22Rv1 (cell line): Measurements from ENCODE around the gene PRR12.

ENCODE experiments used
- H3K27ac ChIP-seq: fragments of 450-650 bp; 2 replicates; pipeline ENCODE4 v1.5.1; 2017
- ZFX ChIP-seq: fragments of 450-650 bp; IDR thresholded peaks from 2 replicates; pipeline ENCODE4 v1.6.1; 2017; ENCODE audit warnings: antibody characterized with exemption, borderline replicate concordance
- TF ChIP-seq, protein P1 (sequence below): fragments of 450-650 bp; IDR thresholded peaks from 2 replicates; pipeline ENCODE4 v1.5.1; 2017; ENCODE audit warnings: mild to moderate bottlenecking

PRR12 gene

DNA sequence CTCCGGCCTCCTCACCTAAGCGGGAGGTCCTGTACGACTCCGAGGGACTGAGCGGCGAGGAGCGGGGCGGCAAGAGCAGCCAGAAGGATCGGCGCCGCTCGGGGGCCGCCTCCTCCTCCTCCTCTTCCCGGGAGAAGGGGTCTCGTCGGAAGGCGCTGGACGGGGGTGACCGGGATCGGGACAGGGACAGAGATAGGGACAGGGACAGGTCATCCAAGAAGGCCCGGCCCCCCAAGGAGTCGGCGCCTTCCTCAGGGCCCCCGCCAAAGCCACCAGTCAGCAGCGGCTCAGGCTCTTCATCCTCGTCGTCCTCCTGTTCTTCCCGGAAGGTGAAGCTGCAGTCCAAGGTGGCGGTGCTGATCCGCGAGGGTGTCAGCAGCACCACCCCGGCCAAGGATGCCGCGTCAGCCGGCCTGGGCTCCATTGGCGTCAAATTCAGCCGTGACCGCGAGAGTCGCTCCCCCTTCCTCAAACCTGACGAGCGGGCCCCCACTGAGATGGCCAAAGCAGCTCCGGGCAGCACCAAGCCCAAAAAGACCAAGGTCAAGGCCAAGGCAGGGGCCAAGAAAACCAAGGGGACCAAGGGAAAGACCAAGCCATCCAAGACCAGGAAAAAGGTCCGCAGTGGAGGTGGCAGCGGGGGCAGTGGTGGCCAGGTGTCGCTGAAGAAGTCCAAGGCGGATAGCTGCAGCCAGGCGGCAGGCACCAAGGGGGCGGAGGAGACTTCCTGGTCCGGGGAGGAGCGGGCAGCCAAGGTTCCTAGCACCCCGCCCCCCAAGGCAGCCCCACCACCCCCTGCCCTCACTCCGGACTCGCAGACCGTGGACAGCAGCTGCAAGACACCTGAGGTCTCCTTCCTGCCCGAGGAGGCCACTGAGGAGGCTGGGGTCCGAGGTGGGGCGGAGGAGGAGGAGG is 61.8 kb downstream of the PRR12 start:
- no peak overlapping the region for H3K27ac ChIP-seq
- TF ChIP-seq, protein P1, sequence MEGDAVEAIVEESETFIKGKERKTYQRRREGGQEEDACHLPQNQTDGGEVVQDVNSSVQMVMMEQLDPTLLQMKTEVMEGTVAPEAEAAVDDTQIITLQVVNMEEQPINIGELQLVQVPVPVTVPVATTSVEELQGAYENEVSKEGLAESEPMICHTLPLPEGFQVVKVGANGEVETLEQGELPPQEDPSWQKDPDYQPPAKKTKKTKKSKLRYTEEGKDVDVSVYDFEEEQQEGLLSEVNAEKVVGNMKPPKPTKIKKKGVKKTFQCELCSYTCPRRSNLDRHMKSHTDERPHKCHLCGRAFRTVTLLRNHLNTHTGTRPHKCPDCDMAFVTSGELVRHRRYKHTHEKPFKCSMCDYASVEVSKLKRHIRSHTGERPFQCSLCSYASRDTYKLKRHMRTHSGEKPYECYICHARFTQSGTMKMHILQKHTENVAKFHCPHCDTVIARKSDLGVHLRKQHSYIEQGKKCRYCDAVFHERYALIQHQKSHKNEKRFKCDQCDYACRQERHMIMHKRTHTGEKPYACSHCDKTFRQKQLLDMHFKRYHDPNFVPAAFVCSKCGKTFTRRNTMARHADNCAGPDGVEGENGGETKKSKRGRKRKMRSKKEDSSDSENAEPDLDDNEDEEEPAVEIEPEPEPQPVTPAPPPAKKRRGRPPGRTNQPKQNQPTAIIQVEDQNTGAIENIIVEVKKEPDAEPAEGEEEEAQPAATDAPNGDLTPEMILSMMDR: no peak
- TF ChIP-seq ZFX: no peak

DNA sequence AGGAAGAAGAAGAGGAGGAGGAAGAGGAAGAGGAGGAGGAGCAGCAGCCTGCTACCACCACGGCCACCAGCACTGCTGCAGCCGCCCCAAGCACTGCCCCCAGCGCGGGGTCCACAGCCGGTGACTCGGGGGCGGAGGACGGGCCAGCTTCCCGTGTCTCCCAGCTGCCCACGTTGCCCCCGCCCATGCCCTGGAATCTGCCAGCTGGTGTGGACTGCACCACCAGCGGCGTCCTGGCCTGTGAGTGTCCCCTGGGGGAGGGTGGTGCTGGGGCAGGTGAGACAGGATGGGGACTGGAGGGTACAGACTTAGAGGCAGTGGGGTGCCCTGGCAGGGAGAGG is 62.5 kb downstream of the PRR12 start:
- TF ChIP-seq ZFX: no peak
- TF ChIP-seq, protein P1: no peak
- no peak overlapping the region for H3K27ac ChIP-seq

DNA sequence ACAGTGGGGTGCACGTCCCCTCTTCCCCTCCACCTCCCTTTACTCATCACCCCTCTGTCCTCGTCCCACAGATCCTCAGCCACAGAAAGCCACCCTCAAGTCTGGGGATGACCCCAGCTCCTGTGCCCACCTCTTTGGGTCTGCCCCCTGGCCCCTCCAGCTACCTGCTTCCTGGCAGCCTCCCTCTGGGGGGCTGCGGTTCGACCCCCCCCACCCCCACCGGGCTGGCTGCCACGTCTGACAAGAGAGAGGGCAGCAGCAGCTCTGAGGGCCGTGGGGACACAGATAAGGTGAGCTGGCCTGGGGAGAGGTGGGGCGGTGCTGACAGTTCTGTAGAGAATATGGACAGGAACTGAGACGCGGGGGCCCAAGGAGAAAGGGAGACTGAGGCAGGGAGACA is 63.6 kb downstream of the PRR12 start:
- no peak overlapping the region for H3K27ac ChIP-seq
- TF ChIP-seq, protein P1: no peak
- TF ChIP-seq ZFX: no peak

DNA sequence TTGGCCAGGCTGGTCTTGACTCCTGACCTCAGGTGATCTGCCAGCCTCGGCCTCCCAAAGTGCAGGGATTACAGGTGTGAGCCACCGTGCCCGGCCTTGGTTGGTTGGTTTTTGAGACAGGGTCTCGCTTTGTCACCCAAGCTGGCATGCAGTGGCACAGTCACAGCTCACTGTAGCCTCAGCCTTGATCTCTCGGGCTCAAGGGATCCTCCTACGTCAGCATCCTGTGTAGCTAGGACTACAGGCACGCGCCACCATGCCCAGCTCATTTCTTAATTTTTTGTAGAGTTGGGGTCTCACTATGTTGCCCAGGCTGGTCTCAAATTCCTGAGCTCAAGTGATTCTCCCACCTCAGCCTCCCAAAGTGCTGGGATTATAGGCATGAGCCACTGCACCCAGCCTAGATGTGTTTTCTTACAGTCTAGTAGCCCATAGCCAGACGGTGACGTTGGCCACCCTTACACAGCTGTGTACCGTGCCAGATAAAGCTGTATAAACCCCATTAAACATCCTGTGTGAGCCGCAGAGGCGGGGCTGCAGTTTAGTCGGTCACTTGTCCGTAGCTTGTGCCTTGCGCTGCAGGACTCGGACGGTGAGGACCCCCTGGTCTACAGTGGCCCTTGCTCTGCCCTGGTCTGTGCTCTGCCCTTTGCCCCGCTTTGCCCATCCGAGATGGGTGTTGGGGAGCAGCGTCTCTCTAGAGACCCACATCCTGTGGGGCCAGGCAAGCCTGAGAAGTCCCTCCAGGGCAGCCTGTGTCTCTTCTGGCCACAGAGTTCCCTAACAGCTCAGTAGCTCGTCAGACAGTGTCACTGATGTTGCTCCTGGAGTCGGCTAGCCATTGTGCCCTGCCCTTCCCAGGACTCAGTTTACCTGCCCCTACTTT is 64.8 kb downstream of the PRR12 start:
- TF ChIP-seq, protein P1: no peak
- TF ChIP-seq ZFX: no peak

DNA sequence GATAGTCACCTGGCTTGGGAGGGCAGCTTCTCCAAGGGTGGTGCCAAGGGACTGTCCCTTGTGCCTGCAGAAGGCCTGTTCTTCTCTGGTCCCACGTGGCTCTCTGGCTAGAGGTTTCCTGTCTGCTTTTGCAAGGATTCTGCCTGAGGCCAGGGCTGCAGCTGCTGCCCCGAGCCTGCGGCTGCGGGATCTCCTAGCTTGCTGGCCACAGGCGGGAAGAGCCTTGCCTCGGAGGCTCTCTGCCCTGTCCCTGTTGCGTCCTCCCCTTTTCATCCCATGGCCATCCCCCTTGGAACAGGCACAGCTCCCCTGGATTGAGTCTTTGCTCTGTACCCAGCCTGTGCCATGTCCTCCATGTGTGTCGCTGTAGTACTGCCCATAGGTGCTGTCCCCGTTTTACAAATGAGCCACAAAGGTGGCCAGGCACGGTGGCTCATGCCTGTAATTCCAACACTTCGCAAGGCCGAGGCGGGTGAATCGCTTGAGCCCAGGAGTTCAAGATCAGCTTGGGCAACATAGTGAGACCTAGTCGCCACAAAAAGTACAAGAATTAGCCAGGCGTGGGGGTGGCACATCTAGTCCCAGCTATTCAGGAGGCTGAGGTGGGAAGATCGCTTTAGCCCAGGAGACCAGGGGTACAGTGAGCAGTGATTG is 65.6 kb downstream of the PRR12 start:
- TF ChIP-seq, protein P1: no peak
- no peak for TF ChIP-seq ZFX
- no peak overlapping the region for H3K27ac ChIP-seq

More for the DNA sequence above, 64.8 kb downstream of the PRR12 start:
- no peak overlapping the region for H3K27ac ChIP-seq

DNA sequence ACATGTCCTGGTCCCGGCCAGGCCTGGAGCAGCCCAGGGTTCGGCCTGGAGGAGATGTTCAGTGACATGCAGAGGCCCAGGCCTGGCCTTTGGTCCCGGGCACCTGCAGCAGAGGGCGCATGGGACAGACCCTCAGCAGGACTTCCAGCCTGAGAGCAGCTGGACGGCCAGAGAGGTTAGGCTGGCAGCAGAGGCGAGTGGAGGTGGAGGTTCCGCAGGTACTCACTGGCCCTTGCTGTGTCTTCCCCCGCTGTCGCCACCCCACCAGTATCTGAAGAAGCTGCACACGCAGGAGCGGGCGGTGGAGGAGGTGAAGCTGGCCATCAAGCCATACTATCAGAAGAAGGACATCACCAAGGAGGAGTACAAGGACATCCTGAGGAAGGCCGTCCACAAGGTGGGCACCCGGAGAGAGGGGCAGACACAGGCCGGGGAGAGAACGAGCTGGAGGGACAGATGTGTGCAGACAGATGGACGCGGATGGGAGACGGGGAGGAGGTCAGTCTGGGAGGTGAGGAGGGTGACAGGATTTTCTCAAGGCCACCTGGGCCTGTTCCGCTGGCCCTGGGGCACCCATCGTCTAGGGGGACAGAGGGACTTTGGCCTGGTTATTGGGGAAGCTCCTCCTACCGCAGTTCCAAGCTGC is 66.6 kb downstream of the PRR12 start:
- TF ChIP-seq, protein P1: no peak
- TF ChIP-seq ZFX: no peak
- H3K27ac ChIP-seq: no peak overlapping the region
